OCI-LY7 (cell line): ENCODE results near the gene FGD3.

Experiments
- EZH2phosphoT487 ChIP-seq: fragments of 200-600 bp; sonication (generic); IDR thresholded peaks from 2 replicates; pipeline ENCODE4 v1.6.1; 2018; ENCODE audit warnings: low read depth, borderline replicate concordance, mild to moderate bottlenecking, mixed run types, antibody characterized with exemption, low read length, moderate library complexity, mixed read lengths
- TF ChIP-seq, protein P1 (sequence below): fragments of 200-600 bp; sonication (generic); conservative IDR thresholded peaks from 2 replicates; pipeline ENCODE4 v1.5.1; 2014; ENCODE audit warnings: mild to moderate bottlenecking, antibody characterized with exemption, low read length, moderate library complexity, mixed read lengths

DNA sequence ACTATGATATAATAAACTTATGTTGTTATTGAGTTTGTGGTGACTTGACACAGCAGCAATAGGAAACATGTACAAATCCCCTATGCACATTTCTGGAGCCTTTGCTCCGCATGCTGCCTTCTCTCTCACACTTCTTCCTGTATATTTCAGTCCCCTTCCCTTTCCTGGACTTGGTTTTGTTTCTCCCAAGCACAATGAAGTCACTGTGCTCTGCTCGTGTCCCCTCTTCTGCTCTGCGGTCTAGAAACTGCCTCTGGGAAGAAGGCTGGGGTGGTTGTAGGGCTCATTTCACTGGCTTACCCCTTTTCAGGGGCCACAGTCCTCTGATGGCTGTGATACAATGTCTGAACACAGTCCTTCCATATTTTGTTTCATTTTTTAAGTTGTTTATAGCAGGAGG is 15.7 kb upstream of the FGD3 start:
- TF ChIP-seq, protein P1, sequence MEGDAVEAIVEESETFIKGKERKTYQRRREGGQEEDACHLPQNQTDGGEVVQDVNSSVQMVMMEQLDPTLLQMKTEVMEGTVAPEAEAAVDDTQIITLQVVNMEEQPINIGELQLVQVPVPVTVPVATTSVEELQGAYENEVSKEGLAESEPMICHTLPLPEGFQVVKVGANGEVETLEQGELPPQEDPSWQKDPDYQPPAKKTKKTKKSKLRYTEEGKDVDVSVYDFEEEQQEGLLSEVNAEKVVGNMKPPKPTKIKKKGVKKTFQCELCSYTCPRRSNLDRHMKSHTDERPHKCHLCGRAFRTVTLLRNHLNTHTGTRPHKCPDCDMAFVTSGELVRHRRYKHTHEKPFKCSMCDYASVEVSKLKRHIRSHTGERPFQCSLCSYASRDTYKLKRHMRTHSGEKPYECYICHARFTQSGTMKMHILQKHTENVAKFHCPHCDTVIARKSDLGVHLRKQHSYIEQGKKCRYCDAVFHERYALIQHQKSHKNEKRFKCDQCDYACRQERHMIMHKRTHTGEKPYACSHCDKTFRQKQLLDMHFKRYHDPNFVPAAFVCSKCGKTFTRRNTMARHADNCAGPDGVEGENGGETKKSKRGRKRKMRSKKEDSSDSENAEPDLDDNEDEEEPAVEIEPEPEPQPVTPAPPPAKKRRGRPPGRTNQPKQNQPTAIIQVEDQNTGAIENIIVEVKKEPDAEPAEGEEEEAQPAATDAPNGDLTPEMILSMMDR: no peak
- TF ChIP-seq EZH2phosphoT487: no peak
